T1000 (cell line): ENCODE data around the gene NPIPB13.
"Not testable (repeated sequence)": the region's sequence is repeated elsewhere in the genome, so short reads cannot be mapped to it uniquely, and the experiment has no call there.

Experiments used
- DNase-seq: peaks from one replicate; lab custom pipeline; 2025; ENCODE audit warnings: mixed read lengths; lab: John Stamatoyannopoulos, UW

NPIPB13 gene

DNA sequence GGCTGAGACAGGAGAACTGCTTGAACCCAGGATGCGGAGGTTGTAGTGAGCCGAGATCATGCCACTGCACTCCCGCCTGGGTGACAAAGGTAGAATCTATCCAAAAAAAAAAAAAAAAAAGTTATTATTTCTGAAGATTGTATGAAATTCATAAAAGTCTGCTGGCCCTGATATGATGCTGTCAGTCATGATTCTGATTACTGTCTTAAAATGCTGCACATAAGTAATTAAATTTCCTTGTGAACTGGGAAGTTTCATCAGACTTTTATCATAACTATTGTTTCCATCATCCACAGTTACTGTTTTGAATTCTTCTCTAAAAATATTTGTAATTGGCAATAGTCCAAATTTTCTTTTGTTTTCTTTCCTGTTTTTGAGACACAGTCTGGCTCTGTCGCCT, at the start of gene NPIPB13:
Gene NPIPB13 (minus strand): TSS at position 101 of the 400 bp plus-strand sequence. CDS start 2,906 bp downstream, outside the sequence.
- not testable (repeated sequence) for DNase-seq

DNA sequence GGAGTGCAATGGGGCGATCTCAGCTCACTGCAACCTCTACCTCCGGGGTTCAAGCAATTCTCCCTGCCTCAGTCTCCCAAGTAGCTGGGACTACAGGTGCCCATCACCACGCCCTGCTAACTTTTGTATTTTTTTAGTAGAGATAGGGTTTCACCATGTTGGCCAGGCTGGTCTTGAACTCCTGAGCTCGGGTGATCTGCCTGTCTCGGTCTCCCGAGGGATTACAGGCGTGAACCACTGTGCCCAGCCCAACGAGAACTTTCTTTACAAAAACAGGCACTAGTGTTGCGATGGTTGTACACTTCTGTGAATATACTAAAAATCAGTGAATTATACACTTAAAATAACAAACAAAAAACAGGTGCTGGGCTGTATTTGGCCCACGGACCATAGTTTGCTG, 34.1 kb upstream of the NPIPB13 start:
- not testable (repeated sequence) for DNase-seq

DNA sequence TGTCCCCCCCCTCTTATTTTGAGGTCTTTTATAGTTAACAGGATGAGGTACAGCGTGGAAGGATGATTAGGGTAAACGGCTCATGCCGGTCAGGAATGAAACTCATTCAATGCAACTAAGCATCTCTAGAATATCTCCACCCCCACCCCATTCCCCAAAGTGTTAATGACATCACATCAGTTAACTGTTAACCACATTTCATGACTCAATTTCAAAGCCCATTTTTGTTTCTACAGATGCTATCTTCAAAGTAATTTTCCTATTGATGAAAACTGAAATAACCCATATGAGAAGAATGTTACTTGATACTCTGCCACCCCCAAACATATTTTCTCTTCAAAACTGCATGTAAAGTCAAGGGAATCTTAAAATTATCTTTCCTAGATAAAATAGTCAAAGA, 30.2 kb upstream of the NPIPB13 start:
- DNase-seq, result not testable (repeated sequence)

DNA sequence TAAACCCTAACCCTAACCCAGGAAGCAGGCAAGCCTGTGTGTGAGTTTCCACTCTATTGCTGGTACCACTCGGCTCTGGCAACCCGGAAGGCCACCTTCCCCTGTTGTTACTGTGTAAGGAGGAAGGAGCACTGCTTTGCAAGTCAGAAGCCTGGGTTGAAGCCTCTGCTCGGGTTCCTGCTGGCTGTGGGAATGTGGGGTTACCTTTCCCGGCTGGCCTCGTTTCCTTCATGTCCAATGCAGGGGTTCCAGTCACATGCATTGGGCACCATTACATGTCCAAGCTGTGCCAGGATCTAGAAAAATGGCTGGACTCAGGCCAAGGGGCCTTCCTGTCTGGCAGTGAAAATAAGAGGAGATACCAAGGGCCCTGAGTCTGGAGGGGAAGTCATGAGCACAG, 31.2 kb downstream of the NPIPB13 start:
- DNase-seq, result not testable (repeated sequence)

DNA sequence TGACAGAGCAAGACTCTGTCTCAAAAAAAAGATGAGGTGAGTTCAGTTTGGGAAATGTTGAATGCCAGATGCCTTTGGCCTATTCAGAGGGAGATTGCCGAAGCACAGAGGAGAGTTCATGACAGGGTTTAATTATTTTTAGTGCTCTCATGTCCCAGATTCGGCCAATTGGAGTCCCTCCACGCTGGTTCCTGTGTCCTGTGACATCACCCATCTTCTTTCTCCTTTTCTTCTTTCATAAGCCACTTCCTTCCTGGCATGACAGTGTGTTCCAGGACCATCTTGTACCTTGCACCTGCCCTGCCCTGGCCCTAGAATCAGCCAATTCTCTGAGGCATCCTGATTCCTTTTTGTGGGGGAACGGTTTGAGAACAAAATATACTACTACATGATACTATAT, 36.9 kb downstream of the NPIPB13 start:
- not testable (repeated sequence) for DNase-seq

DNA sequence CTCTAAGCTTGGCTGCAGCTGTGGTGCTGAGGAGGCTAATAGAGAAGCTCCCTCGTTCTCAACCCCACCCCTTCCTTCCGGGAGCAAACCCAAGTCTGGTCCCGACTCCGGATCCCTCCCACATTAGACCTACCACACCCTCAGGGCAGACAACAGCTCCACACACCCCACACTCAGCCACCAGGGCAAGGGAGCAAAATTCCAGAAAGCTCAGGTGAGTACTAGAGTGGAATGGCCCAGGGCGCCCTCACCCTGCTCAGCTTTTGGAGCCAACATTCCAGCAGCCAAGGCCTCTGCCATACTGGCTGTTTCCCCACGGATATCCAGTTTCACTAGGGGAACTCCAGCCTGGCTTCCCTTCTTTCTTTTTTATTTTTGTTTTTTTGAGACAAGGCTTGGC, 39.2 kb downstream of the NPIPB13 start:
- not testable (repeated sequence) for DNase-seq

DNA sequence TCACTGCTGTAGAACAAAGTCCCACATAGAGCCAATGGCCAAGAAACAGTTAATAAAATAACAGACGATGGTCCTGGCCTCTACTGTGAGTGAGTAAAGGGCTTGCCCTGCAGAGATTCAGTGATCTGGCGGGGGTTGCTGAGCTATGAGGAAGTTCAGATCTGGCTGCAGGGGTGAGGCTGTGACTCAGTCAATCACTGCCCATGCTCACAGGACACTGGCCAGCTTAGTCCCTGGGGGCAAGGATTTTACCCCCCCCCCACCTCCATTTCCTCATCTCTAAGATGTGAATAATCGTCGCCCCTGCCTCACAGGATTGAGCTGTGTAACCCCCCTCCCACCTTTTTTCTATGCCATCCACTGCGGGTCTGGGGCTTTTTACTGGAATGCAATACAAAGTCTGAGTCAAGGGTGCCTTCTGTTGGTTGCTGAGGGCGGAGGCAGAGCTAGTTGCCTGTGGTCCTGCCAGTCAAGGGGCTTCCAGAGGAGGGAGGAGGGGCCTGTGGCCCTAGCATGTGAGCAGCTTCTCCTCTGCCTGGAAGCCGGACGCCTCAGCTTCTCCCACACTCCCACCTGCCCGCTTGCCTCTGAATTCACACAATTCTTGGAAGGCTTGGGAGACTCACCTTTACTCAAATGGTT, 41.1 kb downstream of the NPIPB13 start:
- DNase-seq, result not testable (repeated sequence)

DNA sequence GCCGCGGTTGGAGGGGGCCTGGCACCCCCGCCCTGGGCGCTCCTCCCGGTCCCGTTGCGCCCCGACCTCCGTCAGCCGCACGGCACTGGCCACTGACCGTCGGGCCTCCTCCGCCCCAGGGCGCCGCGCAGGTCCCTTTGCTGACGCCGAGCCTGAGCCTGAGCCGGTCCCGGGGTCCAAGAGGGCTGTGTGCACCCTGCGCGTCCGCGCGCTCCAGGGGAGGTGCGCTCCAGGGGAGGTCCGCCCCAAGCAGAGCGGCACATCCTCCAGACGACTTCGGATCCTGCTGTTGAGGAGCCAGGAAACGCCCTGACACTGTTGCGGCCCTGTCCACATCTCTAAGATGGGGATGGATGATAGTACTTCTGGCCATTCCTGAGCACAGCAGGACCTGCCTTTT, 42.0 kb downstream of the NPIPB13 start:
- DNase-seq, result not testable (repeated sequence)

DNA sequence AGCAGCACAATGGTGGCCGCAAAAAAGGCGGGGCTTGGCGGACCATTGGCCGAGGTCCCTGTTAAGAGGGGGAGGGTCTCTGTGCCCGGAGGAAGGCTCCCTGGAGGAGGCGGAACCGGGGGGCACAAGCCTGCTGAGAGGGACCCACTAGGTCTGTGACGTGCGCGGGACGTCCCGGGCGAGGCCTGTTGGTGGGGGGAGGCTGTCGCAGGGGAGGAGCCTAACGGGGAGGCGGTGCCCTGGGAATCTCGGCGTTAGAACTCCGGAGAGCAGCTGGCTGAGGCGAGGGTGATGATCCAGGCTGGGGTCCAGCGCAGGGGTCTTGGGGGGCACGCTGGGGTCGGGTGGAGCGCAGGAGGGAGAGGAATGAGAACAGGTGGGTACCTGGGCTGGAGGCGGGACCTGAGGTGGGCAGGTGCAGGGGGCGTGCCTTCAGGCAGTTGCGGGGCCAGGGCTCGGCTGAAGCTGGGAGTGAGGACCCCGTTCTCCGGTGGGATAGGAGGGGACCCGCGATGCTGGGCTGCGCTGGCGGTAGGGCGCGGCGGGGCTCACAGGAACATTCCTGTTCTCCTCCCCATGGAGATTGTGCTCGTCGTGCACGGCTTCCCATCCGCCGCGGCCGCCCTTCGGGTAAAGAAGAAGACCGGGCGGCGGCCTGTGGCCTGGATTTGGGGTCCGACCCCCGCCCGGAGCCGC, 42.6 kb downstream of the NPIPB13 start:
- DNase-seq, result not testable (repeated sequence)

DNA sequence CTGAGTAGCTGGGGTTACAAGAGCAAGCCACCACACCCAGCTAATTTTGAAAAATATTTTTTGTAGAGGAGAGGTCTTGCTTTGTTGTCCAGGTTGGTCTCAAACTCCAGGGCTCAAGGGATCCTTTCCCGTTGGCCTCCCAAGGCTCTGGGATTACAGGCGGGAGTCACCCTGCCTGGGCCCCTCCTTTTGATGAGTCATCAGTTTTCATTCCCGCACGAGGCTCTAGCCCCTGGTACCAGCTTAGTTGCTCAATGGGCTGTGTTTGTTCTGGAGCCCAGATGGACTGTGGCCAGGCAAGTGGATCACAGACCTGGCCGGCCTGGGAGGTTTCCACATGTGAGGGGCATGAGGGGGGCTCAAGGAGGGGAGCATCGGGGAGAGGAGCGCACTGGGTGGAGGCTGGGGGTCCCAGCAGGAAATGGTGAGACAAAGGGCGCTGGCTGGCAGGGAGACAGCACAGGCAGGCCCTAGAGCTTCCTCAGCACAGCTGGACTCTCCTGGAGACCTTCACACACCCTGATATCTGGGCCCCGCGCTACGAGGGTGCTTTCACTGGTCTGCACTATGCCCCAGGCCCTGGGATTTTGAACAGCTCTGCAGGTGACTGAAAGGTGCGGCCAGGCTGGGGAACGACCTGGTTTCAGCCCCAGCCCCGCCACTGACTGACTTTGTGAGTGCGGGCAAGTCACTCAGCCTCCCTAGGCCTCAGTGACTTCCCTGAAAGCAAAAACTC, 48.5 kb downstream of the NPIPB13 start:
- DNase-seq, result not testable (repeated sequence)

DNA sequence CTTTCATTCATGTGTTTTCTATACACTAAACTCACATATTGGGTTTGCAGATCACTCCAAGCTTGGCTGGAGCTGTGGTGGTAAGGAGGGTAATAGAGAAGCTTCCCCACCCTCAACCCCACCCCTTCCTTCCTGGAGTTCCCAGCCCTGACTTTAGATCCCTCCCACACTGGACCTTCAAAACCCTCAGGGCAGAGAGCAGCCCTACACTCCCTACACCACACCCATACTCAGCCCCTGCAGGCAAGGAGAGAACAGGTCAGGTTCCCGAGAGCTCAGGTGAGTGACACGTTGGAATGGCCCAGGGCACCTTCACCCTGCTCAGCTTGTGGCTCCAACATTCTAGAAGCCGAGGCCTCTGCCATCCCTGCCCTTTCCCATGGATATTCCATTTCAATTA, 49.2 kb downstream of the NPIPB13 start, which contains the start of gene SULT1A3:
Gene SULT1A3 (plus strand): TSS at position 207 of the 400 bp plus-strand sequence. CDS start 1,474 bp downstream, outside the sequence.
- not testable (repeated sequence) for DNase-seq
